HG02623 (cell line): ENCODE data around the gene CBARP.

ENCODE experiments used
- ATAC-seq: cut with Tn5 transposase; IDR thresholded peaks from one replicate; pipeline ENCODE4 v1.9.1; 2021; ENCODE audit warnings: moderate library complexity; ENCODE audit not compliant: unreplicated experiment

Gene CBARP

DNA sequence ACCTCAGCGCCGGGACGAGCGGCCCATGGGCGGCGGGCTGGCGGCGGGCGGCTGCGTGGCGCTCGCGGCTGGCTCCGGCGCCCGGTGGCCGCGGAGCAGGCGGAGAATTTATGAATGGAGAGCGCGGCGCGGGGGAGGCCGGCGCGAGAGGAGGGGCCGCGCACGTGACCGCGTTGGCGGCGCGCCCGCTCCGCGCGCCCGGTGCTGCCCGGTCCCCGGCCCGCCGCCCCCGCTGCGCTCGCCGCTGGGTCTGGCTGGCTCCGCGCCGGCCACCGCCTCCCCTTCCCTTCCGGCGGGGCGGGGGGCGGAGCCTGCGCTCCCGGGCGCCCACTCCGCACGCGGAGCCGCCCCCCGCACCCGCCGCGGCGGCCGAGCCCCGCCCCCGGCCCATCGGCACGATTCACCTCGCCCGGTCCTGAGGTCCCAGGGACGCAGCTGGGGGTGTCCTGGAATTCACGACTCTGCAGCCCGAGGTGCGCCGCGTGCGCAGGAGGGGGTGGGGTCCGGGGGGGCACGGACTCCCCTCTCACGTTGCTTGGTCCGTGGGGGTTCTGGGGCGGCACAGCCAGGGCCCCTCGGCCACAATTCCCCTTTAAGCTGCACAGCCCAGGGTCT is at the start of gene CBARP:
TSS of gene CBARP (minus strand) at position 252 of the 615 bp plus-strand sequence. CDS start 1,905 bp downstream, outside the sequence.
- no peak for ATAC-seq

GRCh38 chr19:1286487-1287353 is 48.9 kb upstream of the CBARP start:
- no peak for ATAC-seq

- no peak for ATAC-seq
Observed at GRCh38 chr19:1285737-1286360, 48.0 kb upstream of the CBARP start, which contains the start of gene EFNA2. TSS of gene EFNA2 (plus strand) at chr19:1285873. CDS start at chr19:1286169, 296 bp downstream.

GRCh38 chr19:1284979-1285736 is 47.4 kb upstream of the CBARP start:
- no peak for ATAC-seq

GRCh38 chr19:1284293-1284978 is 46.6 kb upstream of the CBARP start:
- no peak for ATAC-seq

GRCh38 chr19:1283917-1284292 is 46.1 kb upstream of the CBARP start:
- ATAC-seq, result no peak

DNA sequence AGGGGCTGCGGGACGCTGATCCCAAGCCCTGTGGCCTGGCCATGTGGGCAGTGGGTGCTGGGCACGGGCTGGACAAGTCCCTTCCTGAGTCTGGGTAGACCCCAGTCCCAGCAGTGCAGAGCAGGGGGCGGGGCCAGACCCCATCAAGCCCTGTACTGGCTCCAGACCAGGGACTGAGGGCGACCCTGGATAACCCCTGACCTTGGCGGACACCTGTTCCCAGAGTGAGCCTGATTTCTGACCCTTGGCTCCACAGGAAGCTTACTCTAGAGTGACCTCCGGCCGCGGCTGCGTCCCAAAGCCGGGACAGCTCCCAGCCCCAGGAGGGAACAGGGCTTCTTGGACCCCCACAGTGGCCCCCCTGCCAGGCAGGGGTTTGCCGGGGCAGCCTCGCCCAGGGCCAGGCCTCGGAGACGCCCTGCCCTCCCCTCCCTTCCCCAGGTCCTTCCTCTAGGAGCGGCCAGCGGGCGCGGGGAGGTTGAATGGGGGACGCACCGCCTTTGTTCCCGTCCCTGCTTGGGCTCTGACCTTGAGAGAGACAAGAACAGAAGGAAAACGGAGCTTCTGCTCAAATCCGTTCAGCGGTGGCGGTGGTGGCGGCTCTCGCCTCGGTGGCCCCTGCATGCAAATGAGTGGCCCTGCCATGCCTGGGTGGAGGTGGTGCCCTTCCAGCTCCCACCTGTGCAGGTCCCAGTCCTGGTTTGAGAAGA is 45.6 kb upstream of the CBARP start:
- ATAC-seq, result no peak

- no peak for ATAC-seq
Observed at GRCh38 chr19:1282588-1283206, 44.9 kb upstream of the CBARP start.

DNA sequence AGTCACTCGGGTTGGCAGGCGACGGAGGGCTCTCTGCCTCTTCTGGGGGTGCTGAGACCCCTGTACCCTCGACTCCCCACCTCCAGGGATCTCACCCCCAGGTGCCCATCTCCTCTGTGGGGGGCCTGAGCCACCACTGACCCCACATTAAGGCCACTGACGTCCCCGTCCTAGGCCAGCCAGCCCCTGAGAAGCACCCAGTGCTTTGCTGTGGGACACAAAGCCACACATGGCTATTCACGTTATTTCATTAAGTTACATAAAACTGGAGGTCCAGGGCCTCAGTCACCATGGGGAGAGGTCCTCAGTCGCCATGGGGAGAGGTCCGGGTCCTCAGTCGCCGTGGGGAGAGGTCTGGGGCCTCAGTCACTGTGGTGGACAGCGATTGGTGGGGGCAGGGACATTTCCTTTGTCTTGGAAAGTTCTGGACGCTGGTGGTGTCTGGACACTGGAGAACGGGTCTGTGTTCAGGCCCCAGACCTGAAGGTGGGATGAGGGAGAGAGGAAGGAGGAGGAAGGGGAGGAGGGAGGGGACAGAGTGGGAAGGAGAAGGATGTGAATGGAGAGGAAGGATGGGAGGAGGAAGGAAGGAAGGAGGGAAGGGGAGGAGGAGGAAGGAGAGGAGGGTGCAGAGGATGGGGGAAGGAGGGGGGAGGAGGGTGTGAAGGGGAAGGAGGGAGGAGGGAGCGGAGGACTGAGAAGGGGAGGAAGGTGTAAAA is 43.9 kb upstream of the CBARP start:
- no peak for ATAC-seq

DNA sequence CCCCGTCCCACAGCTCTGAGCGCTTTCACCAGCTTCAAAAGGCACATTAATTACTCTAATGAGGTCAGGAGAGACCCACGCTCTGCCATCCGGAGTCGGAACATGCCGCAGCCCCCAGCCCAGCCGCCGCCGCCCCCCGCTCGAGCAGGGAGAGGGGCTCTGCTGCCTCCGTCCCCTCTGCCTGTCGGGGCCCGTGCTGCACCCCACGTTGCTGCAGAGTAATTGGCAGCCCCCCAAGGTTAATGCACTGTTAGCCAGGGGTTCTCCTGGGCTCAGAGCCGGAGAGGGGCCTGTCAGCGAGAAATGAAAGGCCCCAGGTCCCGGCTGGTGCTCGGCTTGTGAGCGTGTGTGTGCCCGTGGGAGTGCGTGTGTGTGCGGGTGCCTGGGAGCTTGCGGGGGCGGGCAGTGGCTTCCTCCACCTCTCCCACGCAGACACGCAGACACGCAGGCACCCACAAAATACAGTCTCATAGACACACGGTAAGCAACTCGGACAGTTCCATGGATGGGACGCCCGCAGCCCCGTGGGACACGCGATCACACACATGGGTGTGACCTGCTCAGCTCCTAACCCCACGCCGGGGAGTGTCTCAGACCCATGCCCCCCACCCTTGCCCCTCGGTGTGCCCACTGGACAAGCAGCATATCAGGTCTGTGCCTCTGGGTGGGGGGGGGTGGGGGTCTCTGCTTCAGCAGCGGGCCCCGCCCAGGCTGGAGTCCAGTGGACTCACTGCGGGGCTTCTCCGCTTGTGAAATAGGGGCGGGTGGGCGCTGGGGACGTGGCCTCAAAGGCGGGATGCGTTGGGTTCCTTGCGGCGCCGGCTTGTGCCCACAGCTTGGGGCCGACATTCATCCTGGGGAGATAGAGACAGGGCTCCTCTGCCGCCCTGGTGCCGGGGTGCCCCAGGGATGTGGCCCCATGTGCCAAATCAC is 43.1 kb upstream of the CBARP start:
- no peak for ATAC-seq

DNA sequence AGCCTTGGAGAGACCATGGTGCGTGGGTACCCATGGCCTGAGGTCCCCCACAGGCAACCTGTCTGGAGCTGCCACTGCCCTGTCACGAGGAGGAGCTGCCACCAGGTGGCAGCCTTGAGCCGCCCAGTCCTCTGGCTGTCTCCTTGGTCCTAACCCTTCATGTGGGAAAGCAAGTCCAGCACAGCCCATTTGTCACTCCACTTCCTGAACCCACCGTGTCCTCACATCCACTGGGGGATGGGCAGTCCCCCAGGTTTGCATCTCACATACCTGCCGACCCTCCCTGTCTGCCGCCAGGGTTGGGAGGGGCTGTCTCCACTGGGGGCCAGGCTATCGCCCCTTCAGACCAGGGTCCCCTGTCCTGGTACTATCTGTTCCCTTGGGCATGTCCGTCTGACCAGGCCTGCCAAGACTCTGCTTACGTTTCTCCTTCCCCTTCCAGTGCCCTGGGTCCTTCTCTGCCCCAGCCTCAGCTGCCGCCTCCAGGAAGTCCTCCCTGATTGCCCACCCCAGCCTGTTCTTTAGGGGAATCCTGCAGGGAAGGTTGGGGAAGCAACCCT is 42.1 kb upstream of the CBARP start:
- no peak for ATAC-seq

GRCh38 chr19:1278713-1279660 is 41.2 kb upstream of the CBARP start:
- no peak for ATAC-seq

GRCh38 chr19:1278074-1278473 is 40.3 kb upstream of the CBARP start:
- ATAC-seq, result no peak

DNA sequence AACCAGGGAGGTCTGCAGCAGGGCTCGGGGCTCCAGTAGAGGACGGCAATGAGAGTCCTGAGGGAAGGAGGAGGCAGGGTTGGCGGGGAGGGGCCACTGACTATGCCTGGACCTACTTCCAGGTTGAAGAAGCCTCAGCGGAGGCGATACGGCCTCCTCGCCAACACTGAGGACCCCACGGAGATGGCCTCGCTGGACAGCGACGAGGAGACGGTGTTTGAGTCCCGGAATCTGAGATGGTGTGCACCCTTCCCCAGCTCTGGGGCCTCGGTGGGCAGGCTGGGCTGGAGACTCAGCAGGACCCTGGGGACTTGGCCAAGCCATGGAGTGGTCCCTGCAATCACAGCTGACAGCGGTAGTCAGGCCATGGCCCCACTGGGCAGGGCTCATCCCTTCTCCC is 39.3 kb upstream of the CBARP start:
- no peak for ATAC-seq

DNA sequence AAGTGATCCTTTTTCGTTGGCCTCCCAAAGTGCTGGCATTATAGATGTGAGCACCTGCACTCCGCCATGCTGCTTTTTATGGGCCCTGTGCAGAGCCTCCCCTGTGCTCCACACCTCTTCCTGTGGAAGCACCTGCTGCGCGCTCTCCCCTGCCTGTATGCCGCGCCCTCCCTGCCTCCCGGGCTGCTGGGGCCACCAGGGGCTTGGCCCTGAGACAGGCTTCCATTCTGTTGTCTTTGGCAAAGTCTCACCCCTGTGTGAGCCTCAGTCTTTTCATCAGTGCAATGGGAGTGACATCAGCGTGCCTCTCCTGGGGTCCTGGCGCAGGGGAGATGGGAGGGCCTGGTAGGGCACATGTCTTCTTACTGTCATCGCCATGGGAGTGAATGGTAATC is 38.8 kb upstream of the CBARP start:
- ATAC-seq, result no peak

- ATAC-seq, result no peak
Observed at GRCh38 chr19:1275976-1276627, 38.3 kb upstream of the CBARP start.
